Activated CD4-positive, alpha-beta T cell treated with anti-CD3 and anti-CD28 coated beads, Interleukin-2, Interleukin-4, amounts not matched to agents 100 ng/mL and 50 ng/mL, durations not matched to agents 16 hours and 8 hours (primary cell): ENCODE results near the gene UGT2B7.

ENCODE experiments used
- DNase-seq: peaks from one replicate; pipeline ENCODE4 v3.0.0-alpha.2; 2020; ENCODE audit warnings: low spot score

Gene UGT2B7

GRCh38 chr4:69156913-69157312, 60.6 kb downstream of the UGT2B7 start:
- DNase-seq, result no peak
